ENCODE data around the gene AAGAB. TPM values are rescaled to one million over a fixed set of nuclear protein-coding genes. Genes with fewer than 3 reads are reported as not detected.
"Not testable (repeated sequence)": the region's sequence is repeated elsewhere in the genome, so short reads cannot be mapped to it uniquely, and the experiment has no call there.

The AAGAB gene
- total and polyA plus RNA-seq, 3 donors from 2014 or later = 36.4 to 40.4 (median 36.6) TPM

DNA sequence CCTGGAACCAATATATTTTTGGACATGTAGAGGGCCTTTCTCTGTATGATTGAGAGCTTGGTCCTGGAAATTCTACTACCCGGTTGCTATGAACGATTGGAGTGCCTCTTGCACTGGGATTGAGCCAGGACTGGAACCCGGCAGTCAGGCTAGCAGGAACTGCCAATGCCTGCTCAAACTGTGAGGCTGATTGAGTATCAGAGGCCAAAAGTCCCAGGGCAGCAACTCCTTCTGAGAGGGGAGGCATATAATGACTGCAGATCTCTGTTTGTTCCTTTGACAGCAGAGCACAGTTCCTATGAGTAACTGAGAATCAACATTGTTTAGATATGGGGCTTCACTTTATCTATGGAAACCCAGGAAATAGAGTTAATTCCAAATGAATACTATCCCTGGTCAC, 13.0 kb upstream of the AAGAB start:
- H3K27me3 ChIP-seq = no peaks in the 10 kb centered on the region
- intact Hi-C loops (cut with DNase I; ENCODE audit: low total_unique reads) = no loop called here
- no peak overlapping the region for H3K27ac ChIP-seq

DNA sequence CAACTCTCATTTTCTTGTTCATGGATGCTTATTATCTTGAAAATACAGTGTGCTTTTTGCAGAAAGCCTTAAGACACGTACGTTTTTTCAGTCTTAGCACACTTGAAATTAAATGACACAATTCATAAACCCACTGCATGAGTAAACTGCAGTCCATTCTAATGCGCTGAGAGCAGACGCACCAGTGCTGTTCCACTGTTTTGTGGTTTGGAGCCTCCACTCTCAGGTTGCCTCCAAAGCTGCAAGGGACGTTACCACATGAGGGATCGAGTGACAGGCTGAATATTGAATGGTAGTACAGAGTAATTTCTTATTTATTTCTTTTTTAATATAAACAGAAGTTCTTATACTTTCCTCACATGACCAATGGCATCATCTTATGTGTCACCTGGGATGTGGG, 12.4 kb upstream of the AAGAB start:
- WGBS, 2 donors = 87 to 88% methylated on average over 6 of the region's 6 CpGs

More for the DNA sequence above, 13.0 kb upstream of the AAGAB start:
- WGBS, 2 donors = 61 to 72% methylated on average over 3 of the region's 3 CpGs
- Histone ChIP-seq H3K4me1 (no peaks in the 10 kb centered on the region), H3K9me3 (no peaks in the 10 kb centered on the region), H3K4me3 (no peak overlapping the region), H3K36me3 (ENCODE audit: low read depth, missing control alignments) (no peaks in the 10 kb centered on the region)
- no peak for TF ChIP-seq POLR2A (IDR thresholded peaks at IDR 0.05)
- TF ChIP-seq, protein P1, sequence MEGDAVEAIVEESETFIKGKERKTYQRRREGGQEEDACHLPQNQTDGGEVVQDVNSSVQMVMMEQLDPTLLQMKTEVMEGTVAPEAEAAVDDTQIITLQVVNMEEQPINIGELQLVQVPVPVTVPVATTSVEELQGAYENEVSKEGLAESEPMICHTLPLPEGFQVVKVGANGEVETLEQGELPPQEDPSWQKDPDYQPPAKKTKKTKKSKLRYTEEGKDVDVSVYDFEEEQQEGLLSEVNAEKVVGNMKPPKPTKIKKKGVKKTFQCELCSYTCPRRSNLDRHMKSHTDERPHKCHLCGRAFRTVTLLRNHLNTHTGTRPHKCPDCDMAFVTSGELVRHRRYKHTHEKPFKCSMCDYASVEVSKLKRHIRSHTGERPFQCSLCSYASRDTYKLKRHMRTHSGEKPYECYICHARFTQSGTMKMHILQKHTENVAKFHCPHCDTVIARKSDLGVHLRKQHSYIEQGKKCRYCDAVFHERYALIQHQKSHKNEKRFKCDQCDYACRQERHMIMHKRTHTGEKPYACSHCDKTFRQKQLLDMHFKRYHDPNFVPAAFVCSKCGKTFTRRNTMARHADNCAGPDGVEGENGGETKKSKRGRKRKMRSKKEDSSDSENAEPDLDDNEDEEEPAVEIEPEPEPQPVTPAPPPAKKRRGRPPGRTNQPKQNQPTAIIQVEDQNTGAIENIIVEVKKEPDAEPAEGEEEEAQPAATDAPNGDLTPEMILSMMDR (IDR thresholded peaks at IDR 0.05) = no peak
- DNase-seq = no peak

DNA sequence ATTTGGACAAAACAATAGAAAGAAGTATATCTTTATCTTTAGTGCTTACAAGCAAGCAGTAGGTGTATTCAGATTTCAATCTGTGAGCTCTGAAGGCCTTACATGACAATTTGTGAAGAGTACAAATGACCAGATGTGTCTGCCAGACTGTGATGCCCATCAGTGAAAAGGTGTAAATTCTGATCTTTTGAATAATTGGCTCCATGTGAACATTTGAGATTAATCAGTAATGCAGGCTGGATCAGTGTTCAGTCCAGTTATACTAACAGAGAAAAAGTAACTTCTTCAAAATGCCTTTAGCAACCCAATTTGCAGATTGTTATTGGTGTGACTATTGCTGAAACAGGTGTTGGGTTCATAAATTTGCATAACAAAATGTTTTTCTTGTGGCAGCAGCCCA, 5.3 kb upstream of the AAGAB start:
- intact Hi-C loops (cut with DNase I; ENCODE audit: low total_unique reads) = no loop called here
- no peak overlapping the region for H3K4me3 ChIP-seq
- no peak for DNase-seq

More for the DNA sequence above, 12.4 kb upstream of the AAGAB start:
- intact Hi-C loops (cut with DNase I; ENCODE audit: low total_unique reads) = no loop called here
- no peaks in the 10 kb centered on the region for H3K27me3 ChIP-seq
- H3K27ac ChIP-seq = no peak overlapping the region
- DNase-seq = no peak
- H3K4me3 ChIP-seq = no peak overlapping the region
- H3K9me3 ChIP-seq = no peaks in the 10 kb centered on the region
- no peaks in the 10 kb centered on the region for H3K36me3 ChIP-seq (ENCODE audit: low read depth, missing control alignments)
- no peak for TF ChIP-seq POLR2A (IDR thresholded peaks at IDR 0.05)
- TF ChIP-seq, protein P1 (IDR thresholded peaks at IDR 0.05) = no peak
- H3K4me1 ChIP-seq = no peaks in the 10 kb centered on the region

DNA sequence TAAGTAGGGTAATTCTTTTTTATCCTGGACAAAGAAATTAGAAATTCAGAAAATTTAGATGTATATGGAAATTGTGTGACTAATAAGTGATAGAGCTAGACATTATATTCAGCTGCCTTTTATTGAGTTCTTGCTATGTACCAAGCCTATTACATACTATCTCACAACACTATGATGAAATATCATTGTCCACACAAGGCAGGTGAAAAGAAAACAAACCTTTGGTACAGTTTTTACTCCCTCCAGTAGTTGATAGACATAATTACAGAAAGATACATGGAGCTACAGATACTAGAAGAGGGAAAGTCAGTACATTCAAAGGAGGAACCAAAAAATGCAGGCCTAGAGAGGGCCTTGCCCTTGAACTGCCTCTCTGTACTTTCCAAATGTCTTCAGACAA, 4.9 kb upstream of the AAGAB start:
- no peak for DNase-seq
- Histone ChIP-seq H3K27me3 (no peaks in the 10 kb centered on the region), H3K27ac (no peak overlapping the region), H3K4me1 (no peaks in the 10 kb centered on the region), H3K4me3 (no peak overlapping the region), H3K36me3 (ENCODE audit: low read depth, missing control alignments) (no peaks in the 10 kb centered on the region), H3K9me3 (no peaks in the 10 kb centered on the region)
- TF ChIP-seq, protein P1 (IDR thresholded peaks at IDR 0.05) = no peak
- intact Hi-C loops (cut with DNase I; ENCODE audit: low total_unique reads) = no loop called here

More for the DNA sequence above, 5.3 kb upstream of the AAGAB start:
- Histone ChIP-seq H3K27ac (no peak overlapping the region), H3K27me3 (no peaks in the 10 kb centered on the region), H3K36me3 (ENCODE audit: low read depth, missing control alignments) (no peaks in the 10 kb centered on the region), H3K9me3 (no peaks in the 10 kb centered on the region), H3K4me1 (no peaks in the 10 kb centered on the region)
- TF ChIP-seq, protein P1 (IDR thresholded peaks at IDR 0.05) = no peak
- no peak for TF ChIP-seq POLR2A (IDR thresholded peaks at IDR 0.05)

DNA sequence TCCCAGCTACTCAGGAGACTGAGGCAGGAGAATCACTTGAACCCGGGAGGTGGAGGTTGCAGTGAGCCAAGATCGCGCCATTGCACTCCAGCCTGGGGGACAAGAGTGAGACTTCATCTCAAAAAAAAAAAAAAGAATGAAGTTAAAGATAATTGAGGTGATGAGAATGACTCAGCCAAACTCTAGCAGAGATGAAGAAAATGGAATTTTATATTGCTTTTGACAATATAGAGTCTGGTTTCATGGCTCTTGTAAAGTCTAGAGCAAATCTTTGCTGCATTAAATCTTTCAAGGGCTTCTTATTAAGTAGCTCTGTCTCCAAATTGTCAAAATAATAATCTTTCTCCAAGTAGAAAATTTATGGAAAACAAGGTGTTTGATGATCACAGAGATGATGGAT, 4.0 kb upstream of the AAGAB start:
- 89 to 97% methylated on average over 3 of the region's 3 CpGs for WGBS, 2 donors
- H3K9me3 ChIP-seq; H3K4me3 ChIP-seq; H3K4me1 ChIP-seq; H3K27me3 ChIP-seq; H3K27ac ChIP-seq; H3K36me3 ChIP-seq (ENCODE audit: low read depth, missing control alignments); DNase-seq; intact Hi-C loops (cut with DNase I; ENCODE audit: low total_unique reads): not testable (repeated sequence)

All from testis (tissue), 3 donors.